Measurements from ENCODE around the gene ZNF438. TPM values are rescaled to one million over a fixed set of nuclear protein-coding genes. Genes with fewer than 3 reads are reported as not detected.

Gene ZNF438
- total RNA-seq, 1 experiment from 2014 or later, result 2.0 TPM

- DNase-seq (ENCODE audit: low spot score), result no peak
- Histone ChIP-seq H3K36me3 (ENCODE audit: insufficient read depth, low read length, poor library complexity, severe bottlenecking) (no peaks in the 10 kb centered on the region), H3K27me3 (replicated peaks; ENCODE audit: insufficient read depth, low read depth, low read length, poor library complexity) (no peaks in the 10 kb centered on the region), H3K9me3 (ENCODE audit: low read depth, low read length, poor library complexity, severe bottlenecking) (peaks cover 17% of the 10 kb centered on the region), H3K4me3 (ENCODE audit: low read depth, low read length, poor library complexity, severe bottlenecking) (no peak overlapping the region), H3K4me1 (ENCODE audit: insufficient read depth, low read length, poor library complexity, severe bottlenecking) (no peaks in the 10 kb centered on the region), H3K27ac (ENCODE audit: low read depth, low read length, poor library complexity, severe bottlenecking) (no peak overlapping the region)
- TF ChIP-seq EZH2 (IDR thresholded peaks at IDR 0.05; ENCODE audit: borderline replicate concordance, low read depth, low read length, poor library complexity, severe bottlenecking) (no peak), CTCF (conservative IDR thresholded peaks at IDR 0.05; ENCODE audit: low read depth, low read length) (no peak)
- CTCF ChIA-PET, result no interaction called here
- POLR2A ChIA-PET (ENCODE audit: low non-redundant PET), result no interaction called here
- intact Hi-C loops (cut with micrococcal nuclease; ENCODE audit: unreplicated experiment), result no loop called here
- no TSS peak for BruUV-seq (replicated peaks)
Measured at GRCh38 chr10:30993155-30993554, 38.5 kb downstream of the ZNF438 start.

- no peak for TF ChIP-seq CTCF (conservative IDR thresholded peaks at IDR 0.05; ENCODE audit: low read depth, low read length)
- no peak for TF ChIP-seq EZH2 (IDR thresholded peaks at IDR 0.05; ENCODE audit: borderline replicate concordance, low read depth, low read length, poor library complexity, severe bottlenecking)
- Histone ChIP-seq H3K4me3 (ENCODE audit: low read depth, low read length, poor library complexity, severe bottlenecking) (no peak overlapping the region), H3K27me3 (replicated peaks; ENCODE audit: insufficient read depth, low read depth, low read length, poor library complexity) (no peaks in the 10 kb centered on the region), H3K36me3 (ENCODE audit: insufficient read depth, low read length, poor library complexity, severe bottlenecking) (no peaks in the 10 kb centered on the region), H3K4me1 (ENCODE audit: insufficient read depth, low read length, poor library complexity, severe bottlenecking) (no peaks in the 10 kb centered on the region), H3K9me3 (ENCODE audit: low read depth, low read length, poor library complexity, severe bottlenecking) (peaks cover 17% of the 10 kb centered on the region), H3K27ac (ENCODE audit: low read depth, low read length, poor library complexity, severe bottlenecking) (no peak overlapping the region)
- DNase-seq (ENCODE audit: low spot score), result no peak
- CTCF ChIA-PET, result no interaction called here
- intact Hi-C loops (cut with micrococcal nuclease; ENCODE audit: unreplicated experiment), result no loop called here
- POLR2A ChIA-PET (ENCODE audit: low non-redundant PET), result no interaction called here
- no TSS peak for BruUV-seq (replicated peaks)
Measured at GRCh38 chr10:30992681-30993080, 39.0 kb downstream of the ZNF438 start.

GRCh38 chr10:30991647-30992011 is 40.0 kb downstream of the ZNF438 start:
- no peak overlapping the region for H3K27ac ChIP-seq (ENCODE audit: low read depth, low read length, poor library complexity, severe bottlenecking)
- ChIA-PET POLR2A (ENCODE audit: low non-redundant PET) (no interaction called here), CTCF (no interaction called here)
- no TSS peak for BruUV-seq (replicated peaks)
- H3K4me1 ChIP-seq (ENCODE audit: insufficient read depth, low read length, poor library complexity, severe bottlenecking), result no peaks in the 10 kb centered on the region
- H3K4me3 ChIP-seq (ENCODE audit: low read depth, low read length, poor library complexity, severe bottlenecking), result no peak overlapping the region
- no peak for DNase-seq (ENCODE audit: low spot score)
- no peaks in the 10 kb centered on the region for H3K36me3 ChIP-seq (ENCODE audit: insufficient read depth, low read length, poor library complexity, severe bottlenecking)
- intact Hi-C loops (cut with micrococcal nuclease; ENCODE audit: unreplicated experiment), result no loop called here
- H3K27me3 ChIP-seq (replicated peaks; ENCODE audit: insufficient read depth, low read depth, low read length, poor library complexity), result no peaks in the 10 kb centered on the region
- H3K9me3 ChIP-seq (ENCODE audit: low read depth, low read length, poor library complexity, severe bottlenecking), result peaks cover 17% of the 10 kb centered on the region
- TF ChIP-seq EZH2 (IDR thresholded peaks at IDR 0.05; ENCODE audit: borderline replicate concordance, low read depth, low read length, poor library complexity, severe bottlenecking) (no peak), CTCF (conservative IDR thresholded peaks at IDR 0.05; ENCODE audit: low read depth, low read length) (no peak)
